Colon (tissue), 2 donors: ENCODE measurements around the gene EPHA10.

Source experiments
- FAIRE-seq: peaks from 2 replicates; lab custom pipeline; 2012; peaks lifted over from hg19 to GRCh38; lab: Jason Lieb, UNC
- donor health status: control.
- donor health status: control.

Gene EPHA10

GRCh38 chr1:37734629-37735591 lies 30.0 kb downstream of the EPHA10 start:
- FAIRE-seq = no peak

- no peak for FAIRE-seq
Observed at GRCh38 chr1:37732111-37732780, 32.7 kb downstream of the EPHA10 start.

GRCh38 chr1:37731312-37732019 lies 33.5 kb downstream of the EPHA10 start:
- FAIRE-seq = no peak

- no peak for FAIRE-seq
Observed at GRCh38 chr1:37730376-37730775, 34.5 kb downstream of the EPHA10 start.

- no peak for FAIRE-seq
Observed at GRCh38 chr1:37728416-37728815, 36.5 kb downstream of the EPHA10 start.

GRCh38 chr1:37726751-37727585 lies 38.0 kb downstream of the EPHA10 start:
- FAIRE-seq = no peak

GRCh38 chr1:37725851-37726613 lies 38.9 kb downstream of the EPHA10 start:
- FAIRE-seq = no peak

- FAIRE-seq = no peak
Observed at GRCh38 chr1:37724575-37724974, 40.3 kb downstream of the EPHA10 start.

- no peak for FAIRE-seq
Observed at GRCh38 chr1:37723390-37724078, 41.4 kb downstream of the EPHA10 start.

- FAIRE-seq = no peak
Observed at GRCh38 chr1:37723072-37723389, 41.9 kb downstream of the EPHA10 start.

- no peak for FAIRE-seq
Observed at GRCh38 chr1:37722181-37723071, 42.5 kb downstream of the EPHA10 start.

GRCh38 chr1:37721565-37721964 lies 43.4 kb downstream of the EPHA10 start:
- no peak for FAIRE-seq

GRCh38 chr1:37720231-37721130 lies 44.4 kb downstream of the EPHA10 start:
- FAIRE-seq = no peak

- FAIRE-seq = no peak
Observed at GRCh38 chr1:37719572-37720195, 45.2 kb downstream of the EPHA10 start.

- no peak for FAIRE-seq
Observed at GRCh38 chr1:37718901-37719571, 45.9 kb downstream of the EPHA10 start.

- FAIRE-seq = no peak
Observed at GRCh38 chr1:37718181-37718900, 46.6 kb downstream of the EPHA10 start.

GRCh38 chr1:37717631-37718030 lies 47.3 kb downstream of the EPHA10 start:
- FAIRE-seq = no peak
